Liver (tissue), 3 donors: ENCODE results near the gene TDP2.

Experiments used
- MAX ChIP-seq: IDR thresholded peaks from 2 replicates; pipeline ENCODE4 v1.6.1; 2016; ENCODE audit warnings: antibody characterized with exemption
- REST ChIP-seq: IDR thresholded peaks from 2 replicates; pipeline ENCODE4 v1.6.1; 2016; ENCODE audit warnings: antibody characterized with exemption, mild to moderate bottlenecking
- TAF1 ChIP-seq: conservative IDR thresholded peaks from 2 replicates; pipeline ENCODE4 v1.6.1; 2016; ENCODE audit warnings: antibody characterized with exemption, mild to moderate bottlenecking
- TF ChIP-seq, protein P1 (sequence below): fragments of 150-350 bp; IDR thresholded peaks from 2 replicates; pipeline ENCODE4 v1.5.1; 2017; ENCODE audit warnings: improper control_type of control experiment, low read depth, low read length; ENCODE audit not compliant: missing input control
- donor health status: healthy.
- donor health status: healthy.

DNA sequence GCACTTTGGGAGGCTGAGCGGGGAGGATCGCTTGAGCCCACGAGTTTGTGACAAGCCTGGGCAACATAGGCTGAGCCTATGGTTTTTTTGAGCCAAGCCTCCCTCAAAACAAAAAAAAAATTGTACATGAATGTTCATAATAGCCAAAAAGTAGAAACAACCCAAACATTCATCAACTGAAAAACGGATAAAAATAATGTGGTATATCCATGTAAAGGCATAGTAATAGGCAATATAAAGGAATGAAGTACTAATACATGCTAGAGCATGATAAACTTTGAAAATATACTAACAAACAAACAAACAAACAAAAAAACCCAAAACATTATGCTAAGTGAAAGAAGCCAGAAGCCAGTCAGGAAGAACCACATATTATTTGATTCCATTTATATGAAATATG lies 56.0 kb downstream of the TDP2 start:
- no peak for TF ChIP-seq MAX
- TF ChIP-seq TAF1, result no peak
- TF ChIP-seq, protein P1, sequence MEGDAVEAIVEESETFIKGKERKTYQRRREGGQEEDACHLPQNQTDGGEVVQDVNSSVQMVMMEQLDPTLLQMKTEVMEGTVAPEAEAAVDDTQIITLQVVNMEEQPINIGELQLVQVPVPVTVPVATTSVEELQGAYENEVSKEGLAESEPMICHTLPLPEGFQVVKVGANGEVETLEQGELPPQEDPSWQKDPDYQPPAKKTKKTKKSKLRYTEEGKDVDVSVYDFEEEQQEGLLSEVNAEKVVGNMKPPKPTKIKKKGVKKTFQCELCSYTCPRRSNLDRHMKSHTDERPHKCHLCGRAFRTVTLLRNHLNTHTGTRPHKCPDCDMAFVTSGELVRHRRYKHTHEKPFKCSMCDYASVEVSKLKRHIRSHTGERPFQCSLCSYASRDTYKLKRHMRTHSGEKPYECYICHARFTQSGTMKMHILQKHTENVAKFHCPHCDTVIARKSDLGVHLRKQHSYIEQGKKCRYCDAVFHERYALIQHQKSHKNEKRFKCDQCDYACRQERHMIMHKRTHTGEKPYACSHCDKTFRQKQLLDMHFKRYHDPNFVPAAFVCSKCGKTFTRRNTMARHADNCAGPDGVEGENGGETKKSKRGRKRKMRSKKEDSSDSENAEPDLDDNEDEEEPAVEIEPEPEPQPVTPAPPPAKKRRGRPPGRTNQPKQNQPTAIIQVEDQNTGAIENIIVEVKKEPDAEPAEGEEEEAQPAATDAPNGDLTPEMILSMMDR, result no peak
- no peak for TF ChIP-seq REST
